K562 (cell line): Measurements from ENCODE around the gene COMTD1. TPM values are rescaled to one million over a fixed set of nuclear protein-coding genes. Genes with fewer than 3 reads are reported as not detected.

Experiments
- BACH1 ChIP-seq: fragments of 200-800 bp; sonication (Bioruptor generic); IDR thresholded peaks from 2 replicates; pipeline ENCODE4 v1.6.1; 2016; ENCODE audit warnings: missing genetic modification characterization, missing compliant biosample characterization
- CGGBP1 ChIP-seq: fragments of 250-450 bp; sonication (Bioruptor Pico); IDR thresholded peaks from 2 replicates; pipeline ENCODE4 v1.9.0; 2021; ENCODE audit warnings: mild to moderate bottlenecking
- CLOCK ChIP-seq: fragments of 250-450 bp; sonication (Bioruptor Pico); IDR thresholded peaks from 2 replicates; pipeline ENCODE4 v1.4.0; 2020; ENCODE audit warnings: mild to moderate bottlenecking, moderate library complexity, borderline replicate concordance
- E2F3 ChIP-seq: fragments of 250-450 bp; sonication (Bioruptor Pico); IDR thresholded peaks from 2 replicates; pipeline ENCODE4 v1.4.0; 2020; ENCODE audit warnings: mild to moderate bottlenecking
- E2F5 ChIP-seq: sonication (generic); formaldehyde crosslinking; IDR thresholded peaks from 2 replicates; pipeline ENCODE4 v1.8.0; 2022; ENCODE audit warnings: mild to moderate bottlenecking, missing genetic modification reagents
- ELF4 ChIP-seq: fragments of 450-650 bp; formaldehyde crosslinking; IDR thresholded peaks from 2 replicates; pipeline ENCODE4 v1.4.0; 2022; ENCODE audit warnings: missing genetic modification characterization
- HDAC2 ChIP-seq: fragments of 450-650 bp; IDR thresholded peaks from 2 replicates; pipeline ENCODE4 v1.6.1; 2016; ENCODE audit warnings: mild to moderate bottlenecking
- IRF2 ChIP-seq: sonication (generic); formaldehyde crosslinking; IDR thresholded peaks from 2 replicates; pipeline ENCODE4 v1.8.1; 2022; ENCODE audit warnings: mild to moderate bottlenecking, missing genetic modification reagents
- MTA2 ChIP-seq: fragments of 450-650 bp; IDR thresholded peaks from 2 replicates; pipeline ENCODE4 v1.6.1; 2016; ENCODE audit warnings: low read depth
- NFE2L1 ChIP-seq: fragments of 450-650 bp; IDR thresholded peaks from 2 replicates; pipeline ENCODE4 v1.6.1; 2016; ENCODE audit warnings: missing genetic modification characterization, low read depth, mild to moderate bottlenecking, missing compliant biosample characterization, moderate library complexity, borderline replicate concordance
- NR4A1 ChIP-seq, 2 experiments: fragments of 250-450 bp in 1 of 2; fragments of 450-650 bp in 1 of 2; sonication (Bioruptor Pico) in 1 of 2; IDR thresholded peaks; 2 replicates each; pipeline versions ENCODE4 v1.4.0 to v1.6.1; 2016 to 2020; ENCODE audit warnings: mild to moderate bottlenecking in 2 of 2, missing compliant biosample characterization in 1 of 2, missing genetic modification characterization in 1 of 2, moderate library complexity in 1 of 2
- PCBP2 ChIP-seq: fragments of 200-400 bp; formaldehyde crosslinking; IDR thresholded peaks from 2 replicates; pipeline ENCODE4 v1.6.1; 2018; ENCODE audit warnings: low read length, low read depth, mild to moderate bottlenecking, moderate library complexity; ENCODE audit not compliant: poor library complexity, severe bottlenecking
- PPARD ChIP-seq: fragments of 250-450 bp; sonication (Bioruptor Pico); IDR thresholded peaks from 2 replicates; pipeline ENCODE4 v1.8.0; 2022; ENCODE audit warnings: inconsistent platforms, mild to moderate bottlenecking, moderate library complexity
- SMAD4 ChIP-seq: fragments of 250-450 bp; sonication (Bioruptor Pico); conservative IDR thresholded peaks from 2 replicates; pipeline ENCODE4 v1.8.0; 2021; ENCODE audit warnings: inconsistent platforms, mild to moderate bottlenecking, moderate library complexity
- SUPT5H ChIP-seq: fragments of 450-650 bp; IDR thresholded peaks from 2 replicates; pipeline ENCODE4 v1.6.1; 2016
- TBL1XR1 ChIP-seq, 2 experiments: IDR thresholded peaks; 2 replicates each; pipeline ENCODE4 v1.6.1; 2012; ENCODE audit warnings: improper control_type of control experiment in 2 of 2, low read length in 2 of 2, mild to moderate bottlenecking in 1 of 2
- ZBTB49 ChIP-seq: sonication (generic); formaldehyde crosslinking; IDR thresholded peaks from 2 replicates; pipeline ENCODE4 v1.8.0; 2022; ENCODE audit warnings: missing genetic modification reagents, mild to moderate bottlenecking, borderline replicate concordance
- ZNF24 ChIP-seq: fragments of 450-650 bp; IDR thresholded peaks from 2 replicates; pipeline ENCODE4 v1.6.1; 2016
- polyA plus RNA-seq, 8 experiments: library from polyadenylated mRNA; depleted of rRNA in 4 of 8; stranded (reverse) in 5 of 8; unstranded in 3 of 8; fragments of >200 nt; fragmentation: Nextera tagmentation in 2 of 8; fragmentation: Illumina TruSeq in 1 of 8; extraction: Ambion mirVana in 2 of 8; extraction: Trizol in 1 of 8; gene quantifications; 2 replicates each; pipeline versions ENCODE4 v1.2.1 to v1.2.3, GENCODE V29; 2011 to 2014; ENCODE audit warnings: inconsistent platforms in 1 of 8, missing spikeins in 1 of 8
- total RNA-seq, 7 experiments: library from RNA; depleted of rRNA in 6 of 7; stranded (reverse); fragments of >200 nt in 6 of 7; fragmentation: Illumina TruSeq in 2 of 7; extraction: Trizol in 2 of 7; gene quantifications; 2 replicates each; pipeline versions ENCODE4 v1.2.1 to v1.2.3, GENCODE V29; 2011 to 2021; ENCODE audit warnings: low replicate concordance in 1 of 7
- TF ChIP-seq, protein P1 (sequence below): sonication (generic); formaldehyde crosslinking; IDR thresholded peaks from 2 replicates; pipeline ENCODE4 v1.8.0; 2022; ENCODE audit warnings: mild to moderate bottlenecking, missing genetic modification reagents

COMTD1 gene
- total and polyA plus RNA-seq, 9 of the 15 experiments (the other 6 are each of a cell fraction or from before 2014, with no cell fraction given): 0.41 to 112 (median 13.7) TPM

DNA sequence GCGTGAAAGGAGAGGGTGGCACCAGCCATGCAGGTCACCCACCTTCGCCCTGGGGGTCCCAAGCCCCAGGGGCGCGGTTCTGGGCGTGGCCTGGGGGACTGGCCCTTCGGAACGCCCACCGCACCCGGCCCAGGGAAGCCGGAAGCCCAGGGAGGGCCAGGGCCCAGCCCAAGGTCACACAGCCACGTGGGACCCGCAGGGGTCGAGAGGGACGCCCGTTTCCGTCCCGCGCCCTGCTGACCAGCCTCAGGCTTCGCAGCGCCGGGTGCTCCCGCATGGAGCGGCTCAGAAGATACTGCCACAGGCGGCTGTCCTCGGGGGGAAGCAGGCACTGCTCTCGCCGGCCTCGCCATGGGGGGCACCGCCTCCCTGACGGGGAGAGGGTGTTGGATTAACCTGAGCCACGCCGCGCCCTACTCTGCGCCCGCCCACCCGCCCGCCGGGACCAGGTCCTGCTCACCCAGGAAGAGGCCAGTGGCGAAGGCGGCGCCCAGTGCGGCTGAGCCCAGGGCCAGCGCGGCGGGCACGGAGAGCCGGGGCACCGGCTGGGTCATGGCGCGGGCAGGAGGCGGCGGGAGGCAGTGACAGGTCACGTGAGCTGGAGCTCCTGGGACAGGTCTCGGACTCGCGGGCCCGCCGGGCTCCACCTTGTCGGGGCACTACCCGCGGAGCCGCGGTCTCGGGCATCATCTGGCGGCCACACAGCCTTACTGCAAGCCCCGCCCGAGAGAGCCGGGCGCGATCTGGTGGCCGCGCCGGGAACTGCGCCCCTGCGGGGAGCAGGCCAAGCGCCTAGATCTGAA is at the start of gene COMTD1 (continued):
- peak; percentile 63; the same call in 1 of the 2 replicates for TF ChIP-seq CLOCK
- TF ChIP-seq, protein P1, sequence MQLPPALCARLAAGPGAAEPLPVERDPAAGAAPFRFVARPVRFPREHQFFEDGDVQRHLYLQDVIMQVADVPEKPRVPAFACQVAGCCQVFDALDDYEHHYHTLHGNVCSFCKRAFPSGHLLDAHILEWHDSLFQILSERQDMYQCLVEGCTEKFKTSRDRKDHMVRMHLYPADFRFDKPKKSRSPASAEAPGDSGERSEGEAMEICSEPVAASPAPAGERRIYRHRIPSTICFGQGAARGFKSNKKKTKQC: peak; percentile 21; the same call in 1 of the 2 replicates
- TF ChIP-seq MTA2: no peak
- TF ChIP-seq SMAD4 (CRISPR knock-in tag): peak; percentile 87
- 0 out of 2 replicates have a peak, but pooled peaks have one; percentile 33 for TF ChIP-seq SUPT5H
- TF ChIP-seq TBL1XR1 (IDR thresholded peaks at IDR 0.05; ENCODE audit: low read length in 2 of 2): peak; percentile 28 to 36; a peak in 1 of 4 replicates
- TF ChIP-seq E2F3 (CRISPR knock-in tag): peak; percentile 94
- no peak for TF ChIP-seq ZBTB49 (CRISPR knock-in tag)
- TF ChIP-seq BACH1 (tag): no peak
- TF ChIP-seq PCBP2: no peak
- peak; percentile 68; the same call in 1 of the 2 replicates for TF ChIP-seq CGGBP1
- TF ChIP-seq NFE2L1: no peak
- TF ChIP-seq IRF2 (CRISPR knock-in tag): no peak
- no peak for TF ChIP-seq PPARD (CRISPR knock-in tag)
- 0 out of 2 replicates have a peak, but pooled peaks have one; percentile 21 for TF ChIP-seq HDAC2
- TF ChIP-seq E2F5 (CRISPR knock-in tag): peak; percentile 85; the same call in 1 of the 2 replicates
- TF ChIP-seq NR4A1 (CRISPR knock-in tag; IDR thresholded peaks at IDR 0.05): no peak; the same call in 1 of the 2 replicates
- no peak for TF ChIP-seq NR4A1 (tag; IDR thresholded peaks at IDR 0.05)
- TF ChIP-seq ZNF24: no peak
- no peak for TF ChIP-seq ELF4 (CRISPR knock-in tag)
